Sigmoid colon (tissue), 7 donors: ENCODE results near the gene GABRB2. TPM values are rescaled to one million over a fixed set of nuclear protein-coding genes. Genes with fewer than 3 reads are reported as not detected.

ENCODE experiments used
- DNase-seq: peaks from one replicate; pipeline ENCODE4 v3.0.0-alpha.2; 2019
- H3K27ac ChIP-seq, 4 donors: fragments of 200-600 bp; sonication (generic); one replicate each; pipeline ENCODE4 v1.5.1; 2016 to 2019; ENCODE audit warnings: mild to moderate bottlenecking in 1 of 4
- H3K27me3 ChIP-seq, 3 donors: fragments of 200-600 bp; sonication (generic); one replicate each; pipeline ENCODE4 v1.5.1; 2019; ENCODE audit warnings: mild to moderate bottlenecking in 1 of 3
- H3K36me3 ChIP-seq, 4 donors: fragments of 200-600 bp; sonication (generic); one replicate each; pipeline ENCODE4 v1.5.1; 2016 to 2019
- H3K4me1 ChIP-seq, 4 donors: fragments of 200-600 bp; sonication (generic); one replicate each; pipeline ENCODE4 v1.5.1; 2017 to 2019
- H3K4me3 ChIP-seq, 4 donors: fragments of 200-600 bp; sonication (generic); one replicate each; pipeline ENCODE4 v1.5.1; 2017 to 2019; ENCODE audit warnings: mild to moderate bottlenecking in 2 of 4, moderate library complexity in 1 of 4
- H3K9me3 ChIP-seq, 4 donors: fragments of 200-600 bp in 3 of 4; sonication (generic) in 3 of 4; one replicate each; pipeline versions ENCODE4 v1.5.1 to v1.6.1; 2013 to 2019
- EP300 ChIP-seq, 4 donors: sonication (generic); formaldehyde crosslinking; IDR thresholded peaks; one replicate each; pipeline ENCODE4 v1.6.1; 2017; ENCODE audit warnings: antibody characterized with exemption in 4 of 4
- POLR2A ChIP-seq, 2 donors: fragments of 450-650 bp; IDR thresholded peaks; one replicate each; pipeline ENCODE4 v1.6.1; 2016; ENCODE audit warnings: antibody characterized with exemption in 2 of 2, mild to moderate bottlenecking in 2 of 2, moderate library complexity in 2 of 2
- POLR2AphosphoS5 ChIP-seq, 4 donors: sonication (generic); formaldehyde crosslinking; IDR thresholded peaks; one replicate each; pipeline ENCODE4 v1.6.1; 2017; ENCODE audit warnings: antibody characterized with exemption in 4 of 4
- WGBS, 2 donors: extraction: QIAGEN DNeasy Blood & Tissue Kit; methylation state at CpG; one replicate each; pipeline ENCODE4 v1.1.7; 2013; 5-methylcytosine and 5-hydroxymethylcytosine counted together
- intact Hi-C: fragments of 100-400 bp; cut with DNase I; formaldehyde crosslinking; loops from one replicate; pipeline ENCODE4 v1.15.1; 2023
- polyA plus RNA-seq, 3 donors: library from polyadenylated mRNA; stranded (reverse); fragments of 200-250 nt; gene quantifications; one replicate each; pipeline ENCODE4 v1.2.3, GENCODE V29; 2013
- total RNA-seq, 4 donors: library from RNA; depleted of rRNA; stranded (reverse); fragments of >200 nt; gene quantifications; one replicate each; pipeline ENCODE4 v1.1.0, GENCODE V29; 2016
- TF ChIP-seq, protein P1 (sequence below), 4 experiments: fragments of 450-650 bp in 3 of 4; fragments of 200-600 bp in 1 of 4; IDR thresholded peaks; one replicate each; pipeline ENCODE4 v1.5.1; 2016 to 2019; ENCODE audit warnings: antibody characterized with exemption in 4 of 4, mild to moderate bottlenecking in 3 of 4, moderate library complexity in 2 of 4
- donor health status: healthy with polysubstance abuse.
- donor health status: Bipolar disorder and iron deficiency.
- donor health status: healthy.

The GABRB2 gene
- total and polyA plus RNA-seq, 7 donors: under 0.01 to 0.55 (median 0.36) TPM

DNA sequence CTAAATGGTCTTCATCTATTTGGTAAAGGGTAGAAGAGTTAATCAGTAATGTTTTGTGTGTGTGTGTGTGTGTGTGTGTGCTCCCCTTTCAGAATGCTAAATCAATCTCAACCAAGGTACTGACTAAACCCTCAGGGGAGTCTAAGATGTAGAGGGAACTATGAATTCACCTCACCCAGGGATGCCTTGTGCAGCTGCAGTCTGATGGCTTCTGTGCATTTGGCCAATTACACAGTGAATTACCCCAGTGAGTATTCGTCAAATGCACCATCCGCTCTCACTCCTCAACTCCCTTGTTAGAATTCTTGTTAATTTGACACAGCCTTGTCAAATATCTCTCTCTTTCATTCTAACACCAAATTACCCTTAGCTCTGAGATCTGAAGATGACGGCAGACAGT, 234.6 kb downstream of the GABRB2 start:
- no peaks in the 10 kb centered on the region for H3K36me3 ChIP-seq
- no peak for DNase-seq
- H3K9me3 ChIP-seq: no peaks in the 10 kb centered on the region
- TF ChIP-seq, protein P1, sequence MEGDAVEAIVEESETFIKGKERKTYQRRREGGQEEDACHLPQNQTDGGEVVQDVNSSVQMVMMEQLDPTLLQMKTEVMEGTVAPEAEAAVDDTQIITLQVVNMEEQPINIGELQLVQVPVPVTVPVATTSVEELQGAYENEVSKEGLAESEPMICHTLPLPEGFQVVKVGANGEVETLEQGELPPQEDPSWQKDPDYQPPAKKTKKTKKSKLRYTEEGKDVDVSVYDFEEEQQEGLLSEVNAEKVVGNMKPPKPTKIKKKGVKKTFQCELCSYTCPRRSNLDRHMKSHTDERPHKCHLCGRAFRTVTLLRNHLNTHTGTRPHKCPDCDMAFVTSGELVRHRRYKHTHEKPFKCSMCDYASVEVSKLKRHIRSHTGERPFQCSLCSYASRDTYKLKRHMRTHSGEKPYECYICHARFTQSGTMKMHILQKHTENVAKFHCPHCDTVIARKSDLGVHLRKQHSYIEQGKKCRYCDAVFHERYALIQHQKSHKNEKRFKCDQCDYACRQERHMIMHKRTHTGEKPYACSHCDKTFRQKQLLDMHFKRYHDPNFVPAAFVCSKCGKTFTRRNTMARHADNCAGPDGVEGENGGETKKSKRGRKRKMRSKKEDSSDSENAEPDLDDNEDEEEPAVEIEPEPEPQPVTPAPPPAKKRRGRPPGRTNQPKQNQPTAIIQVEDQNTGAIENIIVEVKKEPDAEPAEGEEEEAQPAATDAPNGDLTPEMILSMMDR (IDR thresholded peaks at IDR 0.05): no peak
- TF ChIP-seq POLR2AphosphoS5 (IDR thresholded peaks at IDR 0.05) (no peak), POLR2A (IDR thresholded peaks at IDR 0.05) (no peak), EP300 (IDR thresholded peaks at IDR 0.05) (no peak)
- no peaks in the 10 kb centered on the region for H3K4me1 ChIP-seq
- 81 to 90% methylated on average over 3 of the region's 3 CpGs for WGBS, 2 donors
- no peaks in the 10 kb centered on the region for H3K27me3 ChIP-seq
- H3K27ac ChIP-seq: no peak overlapping the region
- H3K4me3 ChIP-seq: no peak overlapping the region
- intact Hi-C loops: no loop called here

DNA sequence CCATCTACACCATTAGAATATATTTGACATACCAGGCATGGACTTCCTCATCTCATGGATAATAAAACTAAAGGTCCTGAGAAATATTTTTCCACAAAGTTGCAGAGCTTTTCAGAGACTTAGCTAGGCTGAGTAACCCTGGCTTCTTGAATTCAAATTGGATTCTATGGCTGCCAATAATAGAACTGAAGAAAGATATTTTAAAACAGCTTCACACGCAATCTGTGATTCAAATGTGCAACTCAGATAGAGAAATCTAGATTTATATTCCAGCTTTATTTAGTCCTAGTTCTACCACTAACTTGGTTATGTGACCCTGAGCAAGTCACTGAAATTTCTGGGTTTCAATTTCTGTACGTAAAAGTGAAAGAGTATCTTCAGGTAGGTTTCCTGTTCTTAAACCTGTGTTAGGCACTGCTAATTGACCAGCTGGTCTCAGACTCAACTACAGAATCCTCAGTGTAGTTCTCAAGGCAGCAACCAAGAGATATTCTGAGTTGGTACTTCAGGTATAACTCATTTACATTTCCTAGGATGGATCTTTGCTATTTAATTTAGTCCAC, 235.3 kb downstream of the GABRB2 start:
- H3K4me1 ChIP-seq: no peaks in the 10 kb centered on the region
- no peaks in the 10 kb centered on the region for H3K9me3 ChIP-seq
- 82 to 93% methylated on average over 2 of the region's 2 CpGs for WGBS, 2 donors
- no peak for DNase-seq
- H3K27me3 ChIP-seq: no peaks in the 10 kb centered on the region
- H3K27ac ChIP-seq: no peak overlapping the region
- H3K4me3 ChIP-seq: no peak overlapping the region
- intact Hi-C loops: no loop called here
- H3K36me3 ChIP-seq: no peaks in the 10 kb centered on the region
- no peak for TF ChIP-seq EP300 (IDR thresholded peaks at IDR 0.05)
- TF ChIP-seq, protein P1 (IDR thresholded peaks at IDR 0.05): no peak
- TF ChIP-seq POLR2A (IDR thresholded peaks at IDR 0.05): no peak
- no peak for TF ChIP-seq POLR2AphosphoS5 (IDR thresholded peaks at IDR 0.05)

DNA sequence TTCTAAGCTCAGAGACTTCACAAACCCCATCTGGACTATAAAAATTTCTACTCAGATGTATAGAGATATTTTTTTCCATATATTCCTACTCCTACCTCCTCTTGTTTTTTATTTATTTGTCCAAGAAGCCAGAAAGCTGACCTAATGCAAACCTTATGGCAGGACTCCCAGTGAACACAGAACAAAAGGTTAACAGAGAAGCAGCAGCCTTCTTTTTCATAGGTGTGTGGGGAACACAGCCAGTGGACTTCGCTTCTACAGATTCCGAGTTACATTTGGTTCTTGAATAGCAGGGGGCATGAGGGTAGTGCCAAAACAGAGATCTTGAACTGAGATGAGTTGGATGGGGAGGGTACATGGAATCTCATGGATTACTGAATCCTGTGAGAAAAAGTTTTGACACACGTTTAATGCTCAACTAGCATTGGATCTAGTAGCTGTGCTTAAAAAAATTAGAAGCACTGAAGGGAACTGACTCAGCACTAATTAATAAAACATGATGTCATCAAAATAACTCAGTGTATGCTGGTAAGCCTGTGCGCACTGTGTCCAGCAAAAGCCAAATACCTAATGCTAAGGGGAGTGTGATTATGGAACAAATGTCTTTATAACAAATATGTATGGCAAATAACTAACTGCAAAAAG, 240.1 kb downstream of the GABRB2 start:
- H3K27me3 ChIP-seq: no peaks in the 10 kb centered on the region
- WGBS, 2 donors: 85 to 90% methylated on average over 4 of the region's 4 CpGs
- no peak overlapping the region for H3K27ac ChIP-seq
- no peak for DNase-seq
- intact Hi-C loops: no loop called here
- H3K36me3 ChIP-seq: no peaks in the 10 kb centered on the region
- H3K4me1 ChIP-seq: no peaks in the 10 kb centered on the region
- TF ChIP-seq EP300 (IDR thresholded peaks at IDR 0.05): no peak
- TF ChIP-seq POLR2AphosphoS5 (IDR thresholded peaks at IDR 0.05): no peak
- no peak for TF ChIP-seq POLR2A (IDR thresholded peaks at IDR 0.05)
- TF ChIP-seq, protein P1 (IDR thresholded peaks at IDR 0.05): no peak
- no peaks in the 10 kb centered on the region for H3K9me3 ChIP-seq
- H3K4me3 ChIP-seq: no peak overlapping the region

DNA sequence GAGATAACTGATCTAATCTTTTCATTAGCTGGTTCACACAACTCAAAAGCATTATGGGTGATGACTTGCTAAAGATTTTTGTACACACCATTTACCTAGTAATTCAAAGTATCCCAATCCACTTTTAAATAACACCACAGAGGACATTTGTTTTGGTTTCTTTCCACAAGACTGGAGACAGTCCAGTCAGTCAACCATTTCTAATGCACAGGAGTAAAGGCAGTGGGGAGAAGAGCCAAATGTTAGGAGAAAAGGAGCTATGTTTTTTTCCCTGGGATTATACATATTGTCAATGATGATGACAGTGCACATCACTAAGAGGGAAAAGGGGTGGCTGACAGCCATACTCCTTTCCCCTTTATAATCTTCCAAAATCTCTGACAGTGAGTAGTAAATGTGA, 240.9 kb downstream of the GABRB2 start:
- TF ChIP-seq, protein P1 (IDR thresholded peaks at IDR 0.05): no peak
- TF ChIP-seq POLR2AphosphoS5 (IDR thresholded peaks at IDR 0.05): no peak
- TF ChIP-seq EP300 (IDR thresholded peaks at IDR 0.05): no peak
- no peak for TF ChIP-seq POLR2A (IDR thresholded peaks at IDR 0.05)
- Histone ChIP-seq H3K36me3 (no peaks in the 10 kb centered on the region), H3K4me3 (no peak overlapping the region), H3K27me3 (no peaks in the 10 kb centered on the region), H3K9me3 (no peaks in the 10 kb centered on the region), H3K4me1 (no peaks in the 10 kb centered on the region), H3K27ac (no peak overlapping the region)
- intact Hi-C loops: no loop called here
- DNase-seq: no peak

DNA sequence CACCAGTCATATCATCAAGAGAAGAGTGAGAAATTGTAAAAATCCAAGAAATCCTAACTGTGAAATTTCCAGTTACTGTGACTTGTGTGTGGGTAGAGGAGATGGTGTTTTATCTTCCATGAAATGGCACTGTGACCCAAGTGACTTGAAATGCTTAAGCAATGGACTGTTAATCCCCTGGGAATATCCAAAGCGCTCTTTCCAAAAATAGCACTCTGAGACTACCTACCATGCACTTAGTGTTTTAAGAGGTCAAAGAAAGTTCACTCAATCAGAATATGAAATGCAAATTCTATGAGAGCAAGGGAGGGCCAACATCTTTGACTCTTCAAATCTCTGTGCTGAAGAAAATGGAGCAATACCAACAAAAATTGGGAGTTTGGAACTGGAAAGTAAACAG, 244.0 kb downstream of the GABRB2 start:
- DNase-seq: no peak
- intact Hi-C loops: no loop called here
- Histone ChIP-seq H3K36me3 (no peaks in the 10 kb centered on the region), H3K27me3 (no peaks in the 10 kb centered on the region), H3K4me1 (no peaks in the 10 kb centered on the region), H3K4me3 (no peak overlapping the region), H3K9me3 (no peaks in the 10 kb centered on the region), H3K27ac (no peak overlapping the region)
- WGBS, 2 donors: 91 to 94% methylated on average over 1 of the region's 1 CpG
- TF ChIP-seq, protein P1 (IDR thresholded peaks at IDR 0.05): no peak
- no peak for TF ChIP-seq POLR2A (IDR thresholded peaks at IDR 0.05)
- no peak for TF ChIP-seq EP300 (IDR thresholded peaks at IDR 0.05)
- no peak for TF ChIP-seq POLR2AphosphoS5 (IDR thresholded peaks at IDR 0.05)
